H1 (cell line): ENCODE results near the gene TUT1. TPM values are rescaled to one million over a fixed set of nuclear protein-coding genes. Genes with fewer than 3 reads are reported as not detected.

Experiments used
- CTCF ChIA-PET: fragments of 300-600 bp; sonication (Branson Sonifier 250); formaldehyde crosslinking; loops from one replicate; lab custom pipeline; 2021; ENCODE audit not compliant: partially characterized antibody; lab: Charles Lee
- POLR2A ChIA-PET: fragments of 300-600 bp; sonication (Branson Sonifier 250); formaldehyde crosslinking; loops from one replicate; lab custom pipeline; 2021; ENCODE audit warnings: inconsistent platforms; ENCODE audit not compliant: partially characterized antibody; lab: Charles Lee
- DNase-seq, 2 experiments: peaks; one replicate each; pipeline versions ENCODE4 v3.0.0 to v3.0.0-alpha.2; 2010 to 2022; ENCODE audit warnings: low spot score in 2 of 2, low read depth in 1 of 2, mixed read lengths in 1 of 2
- FAIRE-seq: peaks from 2 replicates; lab custom pipeline; 2011; peaks lifted over from hg19 to GRCh38; lab: Jason Lieb, UNC
- H2AFZ ChIP-seq: 2 replicates; pipeline ENCODE4 v1.8.1; 2012; ENCODE audit warnings: low read length, inconsistent platforms
- H2AK5ac ChIP-seq: 2 replicates; pipeline ENCODE4 v1.6.1; 2013; ENCODE audit warnings: low read depth, low read length
- H2BK120ac ChIP-seq: replicated peaks from 2 replicates; pipeline ENCODE3; 2013; ENCODE audit warnings: low read depth, low read length, inconsistent platforms
- H2BK12ac ChIP-seq: 2 replicates; pipeline ENCODE4 v1.6.1; 2013; ENCODE audit warnings: low read depth, low read length
- H2BK15ac ChIP-seq: 2 replicates; pipeline ENCODE4 v1.6.1; 2013; ENCODE audit warnings: low read length
- H2BK20ac ChIP-seq: 2 replicates; pipeline ENCODE4 v1.6.1; 2013; ENCODE audit warnings: low read length
- H2BK5ac ChIP-seq: 2 replicates; pipeline ENCODE4 v1.6.1; 2013; ENCODE audit warnings: low read depth, low read length
- H3K14ac ChIP-seq: 2 replicates; pipeline ENCODE4 v1.6.1; 2013; ENCODE audit warnings: inconsistent platforms; ENCODE audit not compliant: insufficient read length
- H3K18ac ChIP-seq: 2 replicates; pipeline ENCODE4 v1.6.1; 2013; ENCODE audit warnings: low read length; ENCODE audit errors: extremely low read depth
- H3K23ac ChIP-seq: 2 replicates; pipeline ENCODE4 v1.6.1; 2013; ENCODE audit warnings: inconsistent platforms; ENCODE audit not compliant: insufficient read length
- H3K23me2 ChIP-seq: 2 replicates; pipeline ENCODE4 v1.6.1; 2013; ENCODE audit warnings: low read depth, low read length
- H3K27ac ChIP-seq: 2 replicates; pipeline ENCODE4 v1.6.1; 2011; ENCODE audit warnings: low read depth, low read length, inconsistent platforms
- H3K27me3 ChIP-seq, 4 experiments: replicated peaks in 1 of 4; 1 replicate in 1 of 4; 2 replicates in 3 of 4; pipeline versions ENCODE4 v1.6.1 to v1.8.1; 2011 to 2013; ENCODE audit warnings: low read length in 3 of 4, mild to moderate bottlenecking in 3 of 4, inconsistent platforms in 2 of 4, mixed read lengths in 2 of 4, moderate library complexity in 1 of 4; ENCODE audit not compliant: control insufficient read depth in 3 of 4, insufficient read depth in 3 of 4; ENCODE audit errors: extremely low read depth in 1 of 4
- H3K36me3 ChIP-seq, 4 experiments: 2 replicates each; pipeline versions ENCODE4 v1.6.1 to v1.8.1; 2011 to 2013; ENCODE audit warnings: mild to moderate bottlenecking in 4 of 4, low read length in 3 of 4, moderate library complexity in 2 of 4, control low read depth in 1 of 4, inconsistent platforms in 1 of 4; ENCODE audit not compliant: insufficient read depth in 4 of 4, control insufficient read depth in 2 of 4
- H3K4ac ChIP-seq: replicated peaks from 2 replicates; pipeline ENCODE3; 2013; ENCODE audit warnings: low read length, low read depth, mixed read lengths, inconsistent platforms; ENCODE audit not compliant: insufficient read length
- H3K4me1 ChIP-seq, 4 experiments: replicated peaks in 1 of 4; 1 replicate in 1 of 4; 2 replicates in 3 of 4; pipeline versions ENCODE4 v1.6.1 to v1.8.1; 2011 to 2013; ENCODE audit warnings: low read length in 3 of 4, inconsistent platforms in 2 of 4, mixed read lengths in 1 of 4; ENCODE audit not compliant: insufficient read depth in 4 of 4, control insufficient read depth in 3 of 4
- H3K4me2 ChIP-seq, 2 experiments: 2 replicates each; pipeline versions ENCODE4 v1.6.1 to v1.8.1; 2011 to 2013; ENCODE audit warnings: low read depth in 2 of 2, low read length in 2 of 2, control low read depth in 1 of 2, inconsistent platforms in 1 of 2, mild to moderate bottlenecking in 1 of 2; ENCODE audit not compliant: insufficient read depth in 1 of 2
- H3K4me3 ChIP-seq, 4 experiments: fragments of 200-600, 300-600 bp in 1 of 4; sonication (generic), shearing (Covaris generic), sonication (Bioruptor Twin) in 1 of 4; 2 replicates each; pipeline versions ENCODE4 v1.5.1 to v1.8.1; 2011 to 2016; ENCODE audit warnings: low read length in 4 of 4, low read depth in 3 of 4, control low read depth in 2 of 4, inconsistent platforms in 2 of 4, mild to moderate bottlenecking in 2 of 4, mixed read lengths in 1 of 4, moderate library complexity in 1 of 4; ENCODE audit not compliant: insufficient read depth in 2 of 4; ENCODE audit errors: extremely low read depth in 1 of 4
- H3K56ac ChIP-seq: replicated peaks from 2 replicates; pipeline ENCODE3; 2013; ENCODE audit warnings: low read depth, mild to moderate bottlenecking, mixed read lengths, low read length, inconsistent platforms; ENCODE audit not compliant: insufficient read length
- H3K79me1 ChIP-seq: 2 replicates; pipeline ENCODE4 v1.6.1; 2013; ENCODE audit warnings: low read depth, low read length, control low read depth
- H3K79me2 ChIP-seq, 2 experiments: 2 replicates each; pipeline versions ENCODE4 v1.6.1 to v1.8.1; 2012 to 2013; ENCODE audit warnings: low read length in 2 of 2, mild to moderate bottlenecking in 2 of 2, inconsistent platforms in 1 of 2; ENCODE audit not compliant: insufficient read depth in 2 of 2, control insufficient read depth in 1 of 2
- H3K9ac ChIP-seq, 4 experiments: replicated peaks in 1 of 4; 1 replicate in 1 of 4; 2 replicates in 3 of 4; pipeline versions ENCODE4 v1.6.1 to v1.8.1; 2011 to 2013; ENCODE audit warnings: low read depth in 3 of 4, low read length in 3 of 4, control low read depth in 2 of 4, mild to moderate bottlenecking in 2 of 4, moderate library complexity in 2 of 4, inconsistent platforms in 1 of 4; ENCODE audit errors: extremely low read depth in 1 of 4
- H3K9me3 ChIP-seq, 2 experiments: 2 replicates each; pipeline versions ENCODE4 v1.6.1 to v1.8.1; 2012 to 2013; ENCODE audit warnings: mild to moderate bottlenecking in 2 of 2, moderate library complexity in 2 of 2, control low read depth in 1 of 2, inconsistent platforms in 1 of 2, low read depth in 1 of 2, low read length in 1 of 2, mixed read lengths in 1 of 2; ENCODE audit not compliant: insufficient read depth in 2 of 2
- H4K20me1 ChIP-seq, 2 experiments: replicated peaks in 1 of 2; 2 replicates each; pipeline versions ENCODE3 to v1.8.1; 2011 to 2013; ENCODE audit warnings: inconsistent platforms in 2 of 2, low read length in 2 of 2, mild to moderate bottlenecking in 1 of 2; ENCODE audit not compliant: insufficient read depth in 2 of 2, control insufficient read depth in 1 of 2
- H4K5ac ChIP-seq: 2 replicates; pipeline ENCODE4 v1.6.1; 2013; ENCODE audit warnings: low read length, low read depth, mixed read lengths, inconsistent platforms; ENCODE audit not compliant: insufficient read length
- H4K8ac ChIP-seq: 2 replicates; pipeline ENCODE4 v1.8.0; 2013; ENCODE audit warnings: mild to moderate bottlenecking, moderate library complexity, low read length, inconsistent platforms; ENCODE audit not compliant: insufficient read depth; ENCODE audit errors: extremely low read depth
- H4K91ac ChIP-seq: replicated peaks from 2 replicates; pipeline ENCODE3; 2013; ENCODE audit warnings: low read length, mixed read lengths, inconsistent platforms; ENCODE audit not compliant: insufficient read length
- ASH2L ChIP-seq: fragments of 200-600, 300-600 bp; sonication (generic); IDR thresholded peaks from one replicate; pipeline ENCODE4 v1.7.1; 2017; ENCODE audit warnings: low read length
- ATF2 ChIP-seq: IDR thresholded peaks from 2 replicates; pipeline ENCODE4 v1.6.1; 2012; ENCODE audit warnings: low read length, inconsistent platforms
- WGBS, 2 experiments: shearing (Covaris generic) in 1 of 2; methylation state at CpG; one replicate each; pipeline versions ENCODE4 v1.1.6 to v1.1.7; 2013 to 2015; ENCODE audit warnings: low lambda C conversion rate in 2 of 2, mixed read lengths in 2 of 2, inconsistent platforms in 1 of 2, low coverage in 1 of 2, missing lambda C conversion rate in 1 of 2; ENCODE audit not compliant: insufficient replicate concordance in 2 of 2, insufficient coverage in 1 of 2, insufficient read length in 1 of 2; ENCODE audit errors: extremely low coverage in 1 of 2, missing lambda C conversion rate in 1 of 2; 5-methylcytosine and 5-hydroxymethylcytosine counted together
- polyA plus RNA-seq, 7 experiments: library from polyadenylated mRNA; depleted of rRNA in 3 of 7; stranded (reverse) in 5 of 7; unstranded in 2 of 7; fragments of >200 nt in 5 of 7; fragments of 200-250 nt in 2 of 7; gene quantifications; 1 replicate in 5 of 7; 2 replicates in 1 of 7; 4 replicates in 1 of 7; pipeline versions ENCODE4 v1.2.1 to v1.2.3, GENCODE V29; 2011 to 2013; ENCODE audit warnings: missing spikeins in 2 of 7, mixed read lengths in 2 of 7
- total RNA-seq: library from RNA; stranded (reverse); fragmentation: NEBNext Ultra II Directional; extraction: Animal tissue kit (Norgen Biotek cat#: 25700); gene quantifications from 2 replicates; pipeline ENCODE4 v1.2.1, GENCODE V29; 2021

The TUT1 gene
- total and polyA plus RNA-seq, 2 of the 8 experiments (the other 6 are each of a cell fraction or from before 2014, with no cell fraction given) = 17.8 to 24.6 TPM

- Histone ChIP-seq H3K23me2 (peaks cover 17% of the 10 kb centered on the region; the same call in 1 of the 2 replicates), H3K4me1 (peaks cover 8 to 34% (median 17%) of the 10 kb centered on the region in 4 experiments), H3K36me3 (no peaks in the 10 kb centered on the region; a peak in 3 of 8 replicates), H3K79me1 (no peaks in the 10 kb centered on the region; the same call in 1 of the 2 replicates), H3K27ac (no peak overlapping the region), H3K9ac (no peak overlapping the region), H3K4me3 (no peak overlapping the region), H3K9me3 (no peaks in the 10 kb centered on the region), H4K20me1 (peaks cover 0 to 6% of the 10 kb centered on the region in 2 experiments), H3K79me2 (peaks cover 0 to 13% of the 10 kb centered on the region in 2 experiments; a peak in 2 of 4 replicates), H2BK5ac (no peak overlapping the region), H3K27me3 (peaks cover 0 to 13% (median 11%) of the 10 kb centered on the region in 4 experiments; a peak in 6 of 7 replicates), H2BK20ac (no peak overlapping the region), H3K23ac (no peak overlapping the region), H3K18ac (no peak overlapping the region), H4K8ac (no peak overlapping the region), H2AFZ (no peak overlapping the region), H3K4me2 (no peak overlapping the region; a peak in 2 of 4 replicates), H3K56ac (no peak overlapping the region), H2BK120ac (no peak overlapping the region), H2BK12ac (no peak overlapping the region), H2BK15ac (no peak overlapping the region), H4K91ac (no peak overlapping the region), H2AK5ac (no peak overlapping the region), H4K5ac (no peak overlapping the region), H3K4ac (no peak overlapping the region), H3K14ac (no peak overlapping the region)
- WGBS, 2 experiments = 82% methylated on average over 13 of the region's 13 CpGs; no CpG with 5 or more reads in 1 of the 2 experiments
- CTCF ChIA-PET = interaction anchor here (1.2 to 10.2 kb wide), 3 partner anchors 9 to 44 kb away, joined by 3 to 97 read pairs (median 7); partner anchors contain the start of genes ROM1 and TUT1
- TF ChIP-seq ATF2 (no peak), ASH2L (peak; percentile 19)
- POLR2A ChIA-PET = interaction anchor here (1.0 to 15.8 kb wide), 7 partner anchors 9 to 101 kb away, joined by 4 to 235 read pairs (median 16); partner anchors contain the start of genes B3GAT3, C11orf98, CSKMT and EEF1G
- FAIRE-seq (no peak), DNase-seq (no peak)
Measured at GRCh38 chr11:62604460-62605120, 13.3 kb upstream of the TUT1 start.
